ENCODE measurements around the gene RPS6KL1.

RPS6KL1 gene

GRCh38 chr14:74940956-74941565 is 18.0 kb upstream of the RPS6KL1 start:
- H3K9me3 ChIP-seq (ENCODE audit: control insufficient read depth, insufficient read depth, low read depth, low read length) = no peaks in the 10 kb centered on the region
- H3K4me1 ChIP-seq (ENCODE audit: control insufficient read depth, insufficient read depth, low read length) = no peaks in the 10 kb centered on the region
- no peak overlapping the region for H3K4me3 ChIP-seq (ENCODE audit: low read depth, low read length)
- TF ChIP-seq ZNF544 (tag by site-specific recombination; IDR thresholded peaks at IDR 0.05) = no peak
- no peak for TF ChIP-seq ZNF211 (tag by site-specific recombination; IDR thresholded peaks at IDR 0.05; ENCODE audit: low read depth)
- TF ChIP-seq ZNF121 (tag by site-specific recombination; IDR thresholded peaks at IDR 0.05) = no peak
- TF ChIP-seq ZNF623 (tag by site-specific recombination; IDR thresholded peaks at IDR 0.05) = no peak
- TF ChIP-seq BCL11B (tag by site-specific recombination; IDR thresholded peaks at IDR 0.05; ENCODE audit: low read depth) = no peak
- TF ChIP-seq ZNF560 (tag by site-specific recombination; IDR thresholded peaks at IDR 0.05; ENCODE audit: borderline replicate concordance) = no peak
- no peak for TF ChIP-seq ZNF169 (tag by site-specific recombination; IDR thresholded peaks at IDR 0.05)
- TF ChIP-seq KLF9 (tag by site-specific recombination; IDR thresholded peaks at IDR 0.05; ENCODE audit: low read depth) = no peak
- no peak for TF ChIP-seq ZNF302 (tag by site-specific recombination; IDR thresholded peaks at IDR 0.05; ENCODE audit: low read depth)
- TF ChIP-seq, protein P1, sequence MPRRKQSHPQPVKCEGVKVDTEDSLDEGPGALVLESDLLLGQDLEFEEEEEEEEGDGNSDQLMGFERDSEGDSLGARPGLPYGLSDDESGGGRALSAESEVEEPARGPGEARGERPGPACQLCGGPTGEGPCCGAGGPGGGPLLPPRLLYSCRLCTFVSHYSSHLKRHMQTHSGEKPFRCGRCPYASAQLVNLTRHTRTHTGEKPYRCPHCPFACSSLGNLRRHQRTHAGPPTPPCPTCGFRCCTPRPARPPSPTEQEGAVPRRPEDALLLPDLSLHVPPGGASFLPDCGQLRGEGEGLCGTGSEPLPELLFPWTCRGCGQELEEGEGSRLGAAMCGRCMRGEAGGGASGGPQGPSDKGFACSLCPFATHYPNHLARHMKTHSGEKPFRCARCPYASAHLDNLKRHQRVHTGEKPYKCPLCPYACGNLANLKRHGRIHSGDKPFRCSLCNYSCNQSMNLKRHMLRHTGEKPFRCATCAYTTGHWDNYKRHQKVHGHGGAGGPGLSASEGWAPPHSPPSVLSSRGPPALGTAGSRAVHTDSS (tag by site-specific recombination; IDR thresholded peaks at IDR 0.05) = no peak
- TF ChIP-seq ZNF140 (tag by site-specific recombination; IDR thresholded peaks at IDR 0.05) = no peak
- no peak for TF ChIP-seq KLF17 (tag by site-specific recombination; IDR thresholded peaks at IDR 0.05)
- TF ChIP-seq REPIN1 (tag by site-specific recombination; IDR thresholded peaks at IDR 0.05; ENCODE audit: low read depth) = no peak
- no peak for TF ChIP-seq ZNF785 (tag by site-specific recombination; IDR thresholded peaks at IDR 0.05)
- no peak for TF ChIP-seq PATZ1 (tag by site-specific recombination; IDR thresholded peaks at IDR 0.05)
- TF ChIP-seq, protein P2, sequence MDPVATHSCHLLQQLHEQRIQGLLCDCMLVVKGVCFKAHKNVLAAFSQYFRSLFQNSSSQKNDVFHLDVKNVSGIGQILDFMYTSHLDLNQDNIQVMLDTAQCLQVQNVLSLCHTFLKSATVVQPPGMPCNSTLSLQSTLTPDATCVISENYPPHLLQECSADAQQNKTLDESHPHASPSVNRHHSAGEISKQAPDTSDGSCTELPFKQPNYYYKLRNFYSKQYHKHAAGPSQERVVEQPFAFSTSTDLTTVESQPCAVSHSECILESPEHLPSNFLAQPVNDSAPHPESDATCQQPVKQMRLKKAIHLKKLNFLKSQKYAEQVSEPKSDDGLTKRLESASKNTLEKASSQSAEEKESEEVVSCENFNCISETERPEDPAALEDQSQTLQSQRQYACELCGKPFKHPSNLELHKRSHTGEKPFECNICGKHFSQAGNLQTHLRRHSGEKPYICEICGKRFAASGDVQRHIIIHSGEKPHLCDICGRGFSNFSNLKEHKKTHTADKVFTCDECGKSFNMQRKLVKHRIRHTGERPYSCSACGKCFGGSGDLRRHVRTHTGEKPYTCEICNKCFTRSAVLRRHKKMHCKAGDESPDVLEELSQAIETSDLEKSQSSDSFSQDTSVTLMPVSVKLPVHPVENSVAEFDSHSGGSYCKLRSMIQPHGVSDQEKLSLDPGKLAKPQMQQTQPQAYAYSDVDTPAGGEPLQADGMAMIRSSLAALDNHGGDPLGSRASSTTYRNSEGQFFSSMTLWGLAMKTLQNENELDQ (tag by site-specific recombination; IDR thresholded peaks at IDR 0.05; ENCODE audit: low read depth) = no peak
- TF ChIP-seq PRDM1 (tag by site-specific recombination; IDR thresholded peaks at IDR 0.05) = no peak
- TF ChIP-seq HIC1 (tag by site-specific recombination; IDR thresholded peaks at IDR 0.05) = no peak
- TF ChIP-seq ZNF174 (tag by site-specific recombination; IDR thresholded peaks at IDR 0.05) = no peak
- TF ChIP-seq ZBTB21 (tag by site-specific recombination; IDR thresholded peaks at IDR 0.05) = no peak
- CTCF ChIA-PET = interaction anchor here (0.6 to 1.1 kb wide), 7 partner anchors 18 to 147 kb away, joined by 3 to 4 read pairs (median 4); no protein-coding TSS in a partner anchor
- no peak overlapping the region for H3K27ac ChIP-seq (ENCODE audit: extremely low read depth, low read depth, low read length)
- peaks cover 0 to 48% of the 10 kb centered on the region in 2 experiments; a peak in 2 of 3 replicates for H3K36me3 ChIP-seq (ENCODE audit: control insufficient read depth in 2 of 2, insufficient read depth in 1 of 2, low read length in 2 of 2)
- POLR2A ChIA-PET = interaction anchor here (1.0 to 1.2 kb wide), 3 partner anchors 14 to 178 kb away, joined by 3 to 8 read pairs (median 3); partner anchors contain the start of genes PGF, RPS6KL1 and YLPM1
